ENCODE measurements around the gene LGALS1. TPM values are rescaled to one million over a fixed set of nuclear protein-coding genes. Genes with fewer than 3 reads are reported as not detected.

LGALS1 gene
- total RNA-seq, 1 experiment from 2014 or later: 32.8 TPM

GRCh38 chr22:37714634-37715033 is 39.2 kb downstream of the LGALS1 start:
- H2BK15ac ChIP-seq (ENCODE audit: low read depth, low read length): no peak overlapping the region
- no peak overlapping the region for H4K5ac ChIP-seq (ENCODE audit: insufficient read length, low read depth, low read length)
- H2BK20ac ChIP-seq (ENCODE audit: low read depth, low read length, poor library complexity, severe bottlenecking): no peak overlapping the region
- H3K4me3 Mint-ChIP-seq: no peak overlapping the region
- no peak overlapping the region for H3T11ph ChIP-seq (ENCODE audit: low read length)
- H3K9me3 Mint-ChIP-seq: no peaks in the 10 kb centered on the region
- H2AK5ac ChIP-seq (ENCODE audit: insufficient read length, low read length): no peak overlapping the region
- no peaks in the 10 kb centered on the region for H3K27me3 ChIP-seq (ENCODE audit: insufficient read depth, low read length)
- no peaks in the 10 kb centered on the region for H3K79me1 ChIP-seq (ENCODE audit: insufficient read depth, low read depth, low read length, poor library complexity, severe bottlenecking)
- H3K36me3 Mint-ChIP-seq (ENCODE audit: insufficient read depth in 1 of 3, low read depth in 3 of 3): peaks cover 32 to 67% (median 66%) of the 10 kb centered on the region in 3 experiments
- no peaks in the 10 kb centered on the region for H4K20me1 ChIP-seq (ENCODE audit: control insufficient read depth, insufficient read depth, insufficient read length)
- H3K4me1 ChIP-seq (ENCODE audit: insufficient read depth, low read length): no peaks in the 10 kb centered on the region
- no peak overlapping the region for H3K9ac ChIP-seq (ENCODE audit: extremely low read depth, insufficient read length, low read length)
- DNase-seq: no peak
- no peak overlapping the region for H3K18ac ChIP-seq (ENCODE audit: insufficient read length, low read depth, low read length)
- no peaks in the 10 kb centered on the region for H3K79me2 ChIP-seq (ENCODE audit: insufficient read depth, low read length)
- H3K14ac ChIP-seq (ENCODE audit: insufficient read depth, low read length): no peak overlapping the region
- H3K56ac ChIP-seq (ENCODE audit: insufficient read length, low read depth, low read length): no peak overlapping the region
- H3K23ac ChIP-seq (ENCODE audit: insufficient read length, low read depth, low read length): no peak overlapping the region
- no peak overlapping the region for H2BK5ac ChIP-seq (ENCODE audit: insufficient read length, low read length)
- H3K4me2 ChIP-seq (ENCODE audit: insufficient read depth, insufficient read length, low read length): no peak overlapping the region
- peaks cover 1% of the 10 kb centered on the region; the same call in 1 of the 2 replicates for H3K27me3 Mint-ChIP-seq (ENCODE audit: low read depth)
- H3K27ac ChIP-seq (ENCODE audit: insufficient read length, low read depth, low read length): no peak overlapping the region
- WGBS (ENCODE audit: extremely low coverage, insufficient read length, low lambda C conversion rate): no CpG with 5 or more reads among the region's 2 CpGs
- H4K8ac ChIP-seq (replicated peaks; ENCODE audit: insufficient read length, low read depth, low read length): no peak overlapping the region
- no peak overlapping the region for H3K4ac ChIP-seq (ENCODE audit: low read depth, low read length)
- peaks cover 0 to 8% of the 10 kb centered on the region in 2 experiments; a peak in 2 of 4 replicates for H3K4me1 Mint-ChIP-seq
- no peak overlapping the region for H2BK120ac ChIP-seq (ENCODE audit: low read depth, low read length, poor library complexity, severe bottlenecking)
- H2BK12ac ChIP-seq (ENCODE audit: insufficient read length, low read depth, low read length): no peak overlapping the region
- no peak overlapping the region for H4K91ac ChIP-seq (ENCODE audit: insufficient read length, low read depth, low read length)
- TF ChIP-seq CTCF (conservative IDR thresholded peaks at IDR 0.05): no peak
- H3K23me2 ChIP-seq (ENCODE audit: insufficient read length, low read depth, low read length, poor library complexity, severe bottlenecking): no peaks in the 10 kb centered on the region
- H3K9me3 ChIP-seq (ENCODE audit: control insufficient read depth, low read depth, low read length): no peaks in the 10 kb centered on the region
- no peak overlapping the region for H2AFZ ChIP-seq (ENCODE audit: low read length)
- no peak overlapping the region for H3K27ac Mint-ChIP-seq
